Superior temporal gyrus (tissue), 1 donor: ENCODE measurements around the gene CEBPB.
"Not testable (repeated sequence)": the region's sequence is repeated elsewhere in the genome, so short reads cannot be mapped to it uniquely, and the experiment has no call there.

Experiments
- DNase-seq: peaks from one replicate; pipeline ENCODE4 v3.0.0-alpha.2; 2016; ENCODE audit errors: extremely low spot score

The CEBPB gene

GRCh38 chr20:50190251-50191064, at the start of gene CEBPB:
TSS of gene CEBPB (plus strand) at chr20:50190830. CDS start at chr20:50191034, 204 bp downstream.
- peak; percentile 54 for DNase-seq

GRCh38 chr20:50141018-50141675, 49.5 kb upstream of the CEBPB start:
- DNase-seq, result no peak

GRCh38 chr20:50141811-50142561, 48.6 kb upstream of the CEBPB start:
- no peak for DNase-seq

- no peak for DNase-seq
Observed at GRCh38 chr20:50142812-50143211, 47.8 kb upstream of the CEBPB start.

GRCh38 chr20:50144362-50144761, 46.3 kb upstream of the CEBPB start:
- no peak for DNase-seq

- DNase-seq, result no peak
Observed at GRCh38 chr20:50145566-50145965, 45.1 kb upstream of the CEBPB start.

- no peak for DNase-seq
Observed at GRCh38 chr20:50146214-50146613, 44.4 kb upstream of the CEBPB start.

- no peak for DNase-seq
Observed at GRCh38 chr20:50146732-50147662, 43.6 kb upstream of the CEBPB start.

GRCh38 chr20:50149481-50150254, 41.0 kb upstream of the CEBPB start:
- no peak for DNase-seq

- DNase-seq, result no peak
Observed at GRCh38 chr20:50151034-50151743, 39.4 kb upstream of the CEBPB start.

- DNase-seq, result no peak
Observed at GRCh38 chr20:50152394-50153152, 38.1 kb upstream of the CEBPB start.

GRCh38 chr20:50153153-50153499, 37.5 kb upstream of the CEBPB start:
- DNase-seq, result no peak

- DNase-seq, result peak; percentile 90
Observed at GRCh38 chr20:50153500-50154377, 36.9 kb upstream of the CEBPB start, which contains the start of gene PEDS1. TSS of gene PEDS1 (minus strand) at chr20:50153723. CDS start at chr20:50153637, 86 bp downstream.

GRCh38 chr20:50161494-50161893, 29.1 kb upstream of the CEBPB start:
- DNase-seq, result not testable (repeated sequence)

GRCh38 chr20:50163570-50164317, 26.9 kb upstream of the CEBPB start:
- DNase-seq, result no peak

- DNase-seq, result peak; percentile 87
Observed at GRCh38 chr20:50165684-50166554, 24.7 kb upstream of the CEBPB start.
